CD4-positive, alpha-beta T cell (primary cell): ENCODE data around the gene C12orf56. TPM values are rescaled to one million over a fixed set of nuclear protein-coding genes. Genes with fewer than 3 reads are reported as not detected.

ENCODE experiments used
- ATAC-seq: fragments of 200-7000 bp; cut with Tn5 transposase; one replicate; pipeline ENCODE4 v1.10.0; 2022; ENCODE audit warnings: mild to moderate bottlenecking; ENCODE audit not compliant: poor library complexity
- CTCF ChIA-PET: fragments of 350-600 bp; sonication (Branson Sonifier 250); formaldehyde crosslinking; loops from one replicate; lab custom pipeline; 2021; ENCODE audit warnings: antibody characterized with exemption, inconsistent platforms; lab: Charles Lee
- POLR2A ChIA-PET: fragments of 350-600 bp; sonication (Branson Sonifier 250); formaldehyde crosslinking; loops from one replicate; lab custom pipeline; 2021; ENCODE audit warnings: antibody characterized with exemption, inconsistent platforms; lab: Charles Lee
- DNase-seq, 14 experiments: peaks; one replicate each; pipeline ENCODE4 v3.0.0-alpha.2; 2013 to 2020; ENCODE audit warnings: mixed read lengths in 2 of 14
- H3K27ac ChIP-seq, 2 donors: one replicate each; pipeline versions ENCODE4 v1.5.1 to v1.7.0; 2013; ENCODE audit warnings: low read length in 2 of 2, low read depth in 1 of 2, mild to moderate bottlenecking in 1 of 2
- H3K27me3 ChIP-seq, 2 experiments: 1 replicate in 1 of 2; 2 replicates in 1 of 2; pipeline versions ENCODE4 v1.6.1 to v1.7.0; 2013; ENCODE audit warnings: low read length in 2 of 2, control low read depth in 1 of 2, mild to moderate bottlenecking in 1 of 2, moderate library complexity in 1 of 2; ENCODE audit not compliant: insufficient read depth in 2 of 2, control insufficient read depth in 1 of 2
- H3K36me3 ChIP-seq: one replicate; pipeline ENCODE4 v1.6.1; 2013; ENCODE audit warnings: low read length, control low read depth; ENCODE audit not compliant: insufficient read depth
- H3K4me1 ChIP-seq: one replicate; pipeline ENCODE4 v1.6.1; 2013; ENCODE audit warnings: low read length, control low read depth; ENCODE audit not compliant: insufficient read depth
- H3K4me3 ChIP-seq: one replicate; pipeline ENCODE4 v1.5.1; 2013; ENCODE audit warnings: mild to moderate bottlenecking, low read length, moderate library complexity
- H3K9me3 ChIP-seq, 2 experiments: 1 replicate in 1 of 2; 2 replicates in 1 of 2; pipeline versions ENCODE4 v1.6.1 to v1.7.0; 2013; ENCODE audit warnings: low read length in 2 of 2, mild to moderate bottlenecking in 2 of 2, control low read depth in 1 of 2, moderate library complexity in 1 of 2; ENCODE audit not compliant: control insufficient read depth in 1 of 2, insufficient read depth in 1 of 2
- H3K27ac Mint-ChIP-seq: one replicate; pipeline ENCODE4 v1.8.0; 2020; ENCODE audit warnings: mixed read lengths
- H3K27me3 Mint-ChIP-seq: one replicate; pipeline ENCODE4 v1.8.0; 2021; ENCODE audit warnings: mixed read lengths
- H3K36me3 Mint-ChIP-seq: one replicate; pipeline ENCODE4 v1.8.0; 2021; ENCODE audit warnings: low read depth, mixed read lengths
- H3K4me1 Mint-ChIP-seq: one replicate; pipeline ENCODE4 v1.8.0; 2021; ENCODE audit warnings: low read depth, mixed read lengths
- H3K4me3 Mint-ChIP-seq: one replicate; pipeline ENCODE4 v1.8.0; 2020; ENCODE audit warnings: mild to moderate bottlenecking, mixed read lengths
- H3K9me3 Mint-ChIP-seq: one replicate; pipeline ENCODE4 v1.8.0; 2020; ENCODE audit warnings: mixed read lengths
- CTCF ChIP-seq: fragments of 200-600 bp; IDR thresholded peaks from one replicate; pipeline ENCODE4 v1.8.0; 2022; ENCODE audit warnings: antibody characterized with exemption, mild to moderate bottlenecking
- intact Hi-C, 2 experiments: fragments of 100-400 bp; cut with DNase I in 1 of 2; cut with micrococcal nuclease in 1 of 2; formaldehyde crosslinking; loops; one replicate each; pipeline versions ENCODE4 v1.15.1 to v1.9.0; 2023 to 2025; cut with DNase I, micrococcal nuclease
- total RNA-seq, 174 experiments: library from RNA in 2 of 174; stranded (reverse) in 2 of 174; gene quantifications; one replicate each; pipeline ENCODE4 v1.2.3 and lab custom pipeline; 2021 to 2026

C12orf56 gene
- total RNA-seq, 2 experiments from 2014 or later: 0.08 to 0.17 TPM

DNA sequence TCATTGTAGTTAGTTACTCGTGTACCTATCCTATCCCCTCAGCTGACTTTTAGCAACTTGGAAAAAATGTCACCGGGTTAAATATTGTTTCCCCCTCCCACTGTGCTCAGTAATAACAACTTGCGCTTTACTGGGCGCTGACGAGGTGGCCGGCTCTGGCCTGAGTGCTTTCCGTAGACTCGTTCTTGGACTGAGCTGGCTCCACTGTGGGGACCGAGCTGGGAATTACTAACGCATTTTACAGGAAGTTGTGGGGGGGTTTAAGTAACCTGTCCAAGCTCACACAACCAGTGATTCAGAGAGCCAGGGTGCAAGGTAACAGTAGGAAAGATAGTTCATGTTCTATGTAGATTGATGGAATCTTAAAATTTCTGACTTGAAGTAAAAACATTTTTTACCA, 86.0 kb downstream of the C12orf56 start:
- no peaks in the 10 kb centered on the region for H3K36me3 ChIP-seq
- no peaks in the 10 kb centered on the region for H3K9me3 ChIP-seq
- H3K27me3 Mint-ChIP-seq: peaks cover 6% of the 10 kb centered on the region
- no peak for TF ChIP-seq CTCF
- no peak overlapping the region for H3K27ac Mint-ChIP-seq
- no peak overlapping the region for H3K4me3 Mint-ChIP-seq
- no peak overlapping the region for H3K27ac ChIP-seq
- H3K4me1 Mint-ChIP-seq: no peaks in the 10 kb centered on the region
- H3K36me3 Mint-ChIP-seq: no peaks in the 10 kb centered on the region
- no peaks in the 10 kb centered on the region for H3K4me1 ChIP-seq
- CTCF ChIA-PET: no interaction called here
- intact Hi-C loops: no loop called here
- DNase-seq (no peak), ATAC-seq (no peak)
- H3K27me3 ChIP-seq: peaks cover 0 to 3% of the 10 kb centered on the region in 2 experiments
- POLR2A ChIA-PET: no interaction called here
- H3K9me3 Mint-ChIP-seq: no peaks in the 10 kb centered on the region
- H3K4me3 ChIP-seq: no peak overlapping the region

GRCh38 chr12:64299628-64300027, 90.9 kb downstream of the C12orf56 start:
- Mint-ChIP-seq H3K4me1 (no peaks in the 10 kb centered on the region), H3K4me3 (no peak overlapping the region), H3K36me3 (no peaks in the 10 kb centered on the region), H3K27ac (no peak overlapping the region), H3K27me3 (peaks cover under 1% of the 10 kb centered on the region), H3K9me3 (no peaks in the 10 kb centered on the region)
- no peaks in the 10 kb centered on the region for H3K4me1 ChIP-seq
- no peaks in the 10 kb centered on the region for H3K36me3 ChIP-seq
- intact Hi-C loops: no loop called here
- no peak overlapping the region for H3K4me3 ChIP-seq
- DNase-seq: no peak
- TF ChIP-seq CTCF: no peak
- H3K9me3 ChIP-seq: no peaks in the 10 kb centered on the region
- POLR2A ChIA-PET: no interaction called here
- CTCF ChIA-PET: no interaction called here
- no peak for ATAC-seq
- H3K27ac ChIP-seq: no peak overlapping the region
- H3K27me3 ChIP-seq: peaks cover 0 to 3% of the 10 kb centered on the region in 2 experiments

- Histone ChIP-seq H3K27ac (no peak overlapping the region), H3K4me3 (no peak overlapping the region), H3K4me1 (no peaks in the 10 kb centered on the region), H3K9me3 (no peaks in the 10 kb centered on the region), H3K36me3 (no peaks in the 10 kb centered on the region), H3K27me3 (no peaks in the 10 kb centered on the region)
- intact Hi-C loops: no loop called here
- H3K4me1 Mint-ChIP-seq: no peaks in the 10 kb centered on the region
- H3K27me3 Mint-ChIP-seq: peaks cover 8% of the 10 kb centered on the region
- no peak for TF ChIP-seq CTCF
- POLR2A ChIA-PET: no interaction called here
- H3K9me3 Mint-ChIP-seq: no peaks in the 10 kb centered on the region
- ATAC-seq (no peak), DNase-seq (no peak)
- H3K36me3 Mint-ChIP-seq: no peaks in the 10 kb centered on the region
- CTCF ChIA-PET: no interaction called here
- no peak overlapping the region for H3K4me3 Mint-ChIP-seq
- no peak overlapping the region for H3K27ac Mint-ChIP-seq
These were observed 94.3 kb downstream of the C12orf56 start for GRCh38 chr12:64296301-64296700.
